CD14-positive monocyte (primary cell): ENCODE measurements around the gene TRAPPC5. TPM values are rescaled to one million over a fixed set of nuclear protein-coding genes. Genes with fewer than 3 reads are reported as not detected.

Experiments used
- DNase-seq, 3 donors: peaks; one replicate each; pipeline ENCODE4 v3.0.0-alpha.2; 2011 to 2022
- H2AFZ ChIP-seq: 2 replicates; pipeline ENCODE4 v1.6.0; 2012; ENCODE audit warnings: mild to moderate bottlenecking, low read depth, low read length, inconsistent platforms; ENCODE audit not compliant: insufficient read depth, poor library complexity, severe bottlenecking
- H3K27ac ChIP-seq, 2 donors: 1 replicate in 1 of 2; 2 replicates in 1 of 2; pipeline ENCODE4 v1.5.1; 2012 to 2013; ENCODE audit warnings: low read length in 2 of 2, control low read depth in 1 of 2, inconsistent platforms in 1 of 2, low read depth in 1 of 2, mild to moderate bottlenecking in 1 of 2
- H3K27me3 ChIP-seq, 2 donors: one replicate each; pipeline versions ENCODE4 v1.6.0 to v1.6.1; 2011 to 2013; ENCODE audit warnings: low read length in 2 of 2; ENCODE audit not compliant: control insufficient read depth in 2 of 2, insufficient read depth in 2 of 2
- H3K36me3 ChIP-seq, 2 donors: replicated peaks in 1 of 2; 1 replicate in 1 of 2; 2 replicates in 1 of 2; pipeline versions ENCODE4 v1.5.1 to v1.6.1; 2012 to 2013; ENCODE audit warnings: low read length in 2 of 2, control low read depth in 1 of 2, inconsistent platforms in 1 of 2, mild to moderate bottlenecking in 1 of 2; ENCODE audit not compliant: insufficient read depth in 2 of 2, control insufficient read depth in 1 of 2
- H3K4me1 ChIP-seq, 2 donors: 1 replicate in 1 of 2; 2 replicates in 1 of 2; pipeline versions ENCODE4 v1.5.1 to v1.6.1; 2012 to 2013; ENCODE audit warnings: low read length in 2 of 2, control low read depth in 1 of 2, inconsistent platforms in 1 of 2, mild to moderate bottlenecking in 1 of 2, moderate library complexity in 1 of 2; ENCODE audit not compliant: insufficient read depth in 2 of 2, control insufficient read depth in 1 of 2
- H3K4me2 ChIP-seq: replicated peaks from 2 replicates; pipeline ENCODE3; 2012; ENCODE audit warnings: low read length, moderate library complexity, mild to moderate bottlenecking; ENCODE audit not compliant: poor library complexity, severe bottlenecking; ENCODE audit errors: extremely low read depth
- H3K4me3 ChIP-seq, 3 experiments: fragments of 200-600 bp in 1 of 3; sonication (generic) in 1 of 3; replicated peaks in 1 of 3; 1 replicate in 2 of 3; 2 replicates in 1 of 3; pipeline ENCODE4 v1.5.1; 2011 to 2013; ENCODE audit warnings: low read length in 3 of 3, mild to moderate bottlenecking in 3 of 3, control low read depth in 2 of 3, low read depth in 2 of 3, inconsistent platforms in 1 of 3, moderate library complexity in 1 of 3
- H3K79me2 ChIP-seq: 2 replicates; pipeline ENCODE4 v1.6.0; 2012; ENCODE audit warnings: mild to moderate bottlenecking, control low read depth, inconsistent platforms, low read length, moderate library complexity; ENCODE audit not compliant: insufficient read depth
- H3K9ac ChIP-seq: 2 replicates; pipeline ENCODE4 v1.6.0; 2017; ENCODE audit warnings: low read length, mild to moderate bottlenecking; ENCODE audit not compliant: insufficient read depth, poor library complexity, severe bottlenecking
- H3K9me3 ChIP-seq, 2 donors: replicated peaks in 1 of 2; 1 replicate in 1 of 2; 2 replicates in 1 of 2; pipeline versions ENCODE4 v1.5.1 to v1.6.1; 2012 to 2013; ENCODE audit warnings: low read length in 2 of 2, control low read depth in 1 of 2; ENCODE audit not compliant: control insufficient read depth in 1 of 2, insufficient read depth in 1 of 2
- H4K20me1 ChIP-seq: 2 replicates; pipeline ENCODE4 v1.6.0; 2012; ENCODE audit warnings: mild to moderate bottlenecking, low read length, control low read depth, moderate library complexity; ENCODE audit not compliant: insufficient read depth
- H3K27ac Mint-ChIP-seq, 7 donors: one replicate each; pipeline ENCODE4 v1.8.0; 2020; ENCODE audit warnings: mild to moderate bottlenecking in 7 of 7, mixed read lengths in 7 of 7, moderate library complexity in 6 of 7, inconsistent platforms in 2 of 7
- H3K27me3 Mint-ChIP-seq, 3 donors: one replicate each; pipeline ENCODE4 v1.8.0; 2021 to 2022; ENCODE audit warnings: low read depth in 3 of 3, mild to moderate bottlenecking in 3 of 3, mixed read lengths in 3 of 3, moderate library complexity in 3 of 3, inconsistent platforms in 1 of 3
- H3K36me3 Mint-ChIP-seq, 2 donors: one replicate each; pipeline ENCODE4 v1.8.0; 2020; ENCODE audit warnings: mixed read lengths in 2 of 2, inconsistent platforms in 1 of 2, mild to moderate bottlenecking in 1 of 2
- H3K4me1 Mint-ChIP-seq: one replicate; pipeline ENCODE4 v1.8.0; 2020; ENCODE audit warnings: mild to moderate bottlenecking, mixed read lengths
- H3K4me3 Mint-ChIP-seq, 2 donors: one replicate each; pipeline ENCODE4 v1.8.0; 2020; ENCODE audit warnings: mild to moderate bottlenecking in 2 of 2, mixed read lengths in 2 of 2, moderate library complexity in 1 of 2
- H3K9me3 Mint-ChIP-seq, 7 donors: one replicate each; pipeline ENCODE4 v1.8.0; 2020 to 2022; ENCODE audit warnings: mixed read lengths in 7 of 7, mild to moderate bottlenecking in 6 of 7, moderate library complexity in 6 of 7, inconsistent platforms in 2 of 7
- CTCF ChIP-seq: fragments of 200-600 bp; IDR thresholded peaks from one replicate; pipeline ENCODE4 v1.8.0; 2022; ENCODE audit warnings: antibody characterized with exemption, mild to moderate bottlenecking
- WGBS: methylation state at CpG from one replicate; pipeline ENCODE4 v1.1.5; 2013; ENCODE audit warnings: missing lambda C conversion rate; ENCODE audit not compliant: insufficient coverage; 5-methylcytosine and 5-hydroxymethylcytosine counted together
- intact Hi-C, 2 donors: fragments of 100-400 bp; cut with micrococcal nuclease; formaldehyde crosslinking; loops; one replicate each; pipeline versions ENCODE4 v1.15.0 to v1.15.1; 2023
- polyA plus RNA-seq, 3 donors: library from polyadenylated mRNA; depleted of rRNA in 1 of 3; unstranded in 2 of 3; stranded (reverse) in 1 of 3; fragments of 300-500 nt in 2 of 3; fragments of >200 nt in 1 of 3; fragmentation: Illumina TruSeq in 2 of 3; gene quantifications; 1 replicate in 2 of 3; 2 replicates in 1 of 3; pipeline ENCODE4 v1.2.3, GENCODE V29; 2012 to 2021

TRAPPC5 gene
- polyA plus RNA-seq, 3 donors = 126 to 449 (median 414) TPM

DNA sequence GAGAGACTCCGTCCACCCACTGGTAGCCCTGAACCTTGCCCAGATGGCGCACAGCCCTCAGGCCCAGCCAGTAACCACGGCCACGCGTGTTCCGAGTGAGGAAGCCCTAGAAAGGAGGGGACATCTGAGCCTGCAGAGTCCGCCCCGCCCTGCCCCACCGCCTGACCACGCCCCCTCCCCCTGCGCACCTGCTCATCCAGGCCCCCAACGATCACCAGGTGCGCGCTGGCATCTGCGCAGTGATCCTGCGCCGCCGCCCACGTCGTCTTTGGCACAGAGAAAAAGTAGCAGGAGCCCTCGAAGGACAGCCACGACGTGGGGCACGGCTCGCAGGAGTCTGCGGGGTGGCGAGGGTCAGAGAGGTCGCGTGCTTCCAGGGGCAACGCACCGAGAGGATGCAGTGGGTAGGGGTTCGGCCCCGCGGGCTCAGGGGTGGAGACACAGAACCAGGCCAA, 49.2 kb downstream of the TRAPPC5 start:
- Histone ChIP-seq H3K27me3 (peaks cover 0 to 3% of the 10 kb centered on the region in 2 donors), H3K9ac (peak overlapping the region; percentile 51), H3K4me2 (peak overlapping the region; percentile 83), H3K36me3 (no peaks in the 10 kb centered on the region), H4K20me1 (no peaks in the 10 kb centered on the region), H3K9me3 (no peaks in the 10 kb centered on the region), H3K4me3 (peak overlapping the region; percentile 1 to 71 (median 34)), H3K4me1 (peaks cover 41 to 59% of the 10 kb centered on the region in 2 donors), H3K27ac (peak overlapping the region; percentile 1 to 42), H3K79me2 (no peaks in the 10 kb centered on the region), H2AFZ (peak overlapping the region; percentile 87)
- Mint-ChIP-seq H3K9me3 (peaks cover 0 to 9% (median 1%) of the 10 kb centered on the region in 7 donors), H3K4me3 (peak overlapping the region; percentile 77 to 91), H3K4me1 (peaks cover 48% of the 10 kb centered on the region), H3K27me3 (peaks cover 2 to 22% (median 16%) of the 10 kb centered on the region in 3 donors), H3K27ac (peak overlapping the region in 6 of 7 donors; percentile 63 to 89 (median 77)), H3K36me3 (peaks cover 0 to 13% of the 10 kb centered on the region in 2 donors)
- WGBS = 7% methylated on average over 34 of the region's 34 CpGs
- DNase-seq = no peak
- TF ChIP-seq CTCF = no peak
- intact Hi-C loops = no loop called here

DNA sequence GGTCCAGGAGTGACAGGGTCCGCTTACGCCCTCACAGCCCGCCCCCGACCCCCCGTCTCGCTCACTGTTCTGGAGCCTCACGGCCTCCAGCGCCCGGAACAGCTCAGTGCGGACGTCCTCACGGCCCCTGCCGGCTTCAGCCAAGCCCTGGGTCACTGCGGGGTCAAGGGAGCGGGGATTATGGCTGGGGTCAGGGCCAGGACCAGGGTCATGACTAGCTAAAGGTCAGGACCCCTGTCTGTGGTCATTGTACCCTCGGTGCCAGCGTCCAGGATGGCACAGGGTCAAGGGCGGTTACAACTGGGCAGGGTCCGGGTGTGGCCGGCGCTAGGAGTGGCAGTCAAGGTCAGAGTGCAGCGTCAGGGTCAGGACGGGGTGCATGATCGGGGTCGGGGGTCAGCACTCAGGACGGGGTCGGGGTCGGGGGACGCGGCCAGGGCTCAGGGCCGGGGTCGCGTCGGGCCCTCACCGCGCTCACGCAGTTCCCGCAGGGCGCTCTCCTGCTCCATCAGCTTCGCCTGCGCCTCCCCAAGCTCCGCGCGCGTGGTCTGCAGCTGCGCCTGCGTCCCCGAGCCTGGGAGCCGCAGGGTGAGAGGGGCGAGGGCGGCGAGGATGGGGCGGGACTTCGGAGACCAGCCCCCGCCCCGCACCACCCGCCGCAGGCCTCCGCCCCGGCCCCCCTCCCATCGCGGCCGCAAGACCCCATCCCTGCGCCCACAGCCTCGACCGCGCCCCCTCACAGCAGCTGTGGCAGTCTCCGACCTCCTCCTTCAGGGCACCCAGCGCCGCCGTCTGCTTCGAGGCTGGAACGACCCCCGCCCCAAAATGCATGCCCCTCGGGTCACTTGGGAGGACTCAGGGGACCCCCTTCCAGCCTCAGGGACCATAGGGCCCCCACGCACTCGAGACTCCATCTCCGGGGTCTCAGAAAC, 49.9 kb downstream of the TRAPPC5 start:
- Histone ChIP-seq H3K79me2 (no peaks in the 10 kb centered on the region), H2AFZ (peak overlapping the region; percentile 87), H3K27me3 (peaks cover 0 to 3% of the 10 kb centered on the region in 2 donors), H3K27ac (peak overlapping the region in 1 of 2 donors; percentile 8), H3K4me1 (peaks cover 45 to 63% of the 10 kb centered on the region in 2 donors), H3K9ac (peak overlapping the region; percentile 51), H3K36me3 (no peaks in the 10 kb centered on the region), H4K20me1 (no peaks in the 10 kb centered on the region), H3K9me3 (no peaks in the 10 kb centered on the region), H3K4me2 (peak overlapping the region; percentile 83), H3K4me3 (peak overlapping the region; percentile 1 to 71 (median 34))
- peaks cover 2 to 22% (median 16%) of the 10 kb centered on the region in 3 donors for H3K27me3 Mint-ChIP-seq
- H3K4me1 Mint-ChIP-seq = peaks cover 53% of the 10 kb centered on the region
- peak overlapping the region in 4 of 7 donors; percentile 71 to 89 (median 80) for H3K27ac Mint-ChIP-seq
- no peak for TF ChIP-seq CTCF
- peak overlapping the region; percentile 77 to 91 for H3K4me3 Mint-ChIP-seq
- WGBS = 7% methylated on average over 64 of the region's 78 CpGs
- intact Hi-C loops = no loop called here
- peaks cover 0 to 9% (median 0%) of the 10 kb centered on the region in 7 donors for H3K9me3 Mint-ChIP-seq
- no peak for DNase-seq
- peaks cover 0 to 13% of the 10 kb centered on the region in 2 donors for H3K36me3 Mint-ChIP-seq
